ENCODE data around the gene ZNF226.
"Not testable (repeated sequence)": the region's sequence is repeated elsewhere in the genome, so short reads cannot be mapped to it uniquely, and the experiment has no call there.

The ZNF226 gene

DNA sequence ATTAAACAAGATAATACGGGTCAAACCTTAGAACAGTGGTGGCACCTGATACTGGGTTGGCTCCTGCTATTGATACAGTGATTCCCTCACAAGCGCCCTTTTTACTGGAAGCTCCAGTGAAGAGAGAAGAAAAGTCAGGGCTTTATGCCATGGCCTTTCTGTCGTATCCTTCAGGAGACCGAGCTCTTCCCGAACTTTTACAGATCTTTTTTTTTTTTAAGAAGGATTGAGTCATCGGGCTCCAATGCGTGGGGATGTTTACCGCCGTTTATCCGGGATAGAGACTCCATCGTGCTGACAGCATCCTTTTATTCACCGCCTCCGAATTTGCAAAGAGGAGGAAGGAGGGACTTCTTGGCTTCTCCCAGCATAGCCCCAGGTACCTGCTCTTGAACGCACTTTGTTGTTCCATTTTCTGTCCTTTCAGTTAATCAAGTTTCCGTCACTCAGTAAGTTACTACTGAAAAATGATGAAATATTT, 48.0 kb downstream of the ZNF226 start:
- no peak for DNase-seq

DNA sequence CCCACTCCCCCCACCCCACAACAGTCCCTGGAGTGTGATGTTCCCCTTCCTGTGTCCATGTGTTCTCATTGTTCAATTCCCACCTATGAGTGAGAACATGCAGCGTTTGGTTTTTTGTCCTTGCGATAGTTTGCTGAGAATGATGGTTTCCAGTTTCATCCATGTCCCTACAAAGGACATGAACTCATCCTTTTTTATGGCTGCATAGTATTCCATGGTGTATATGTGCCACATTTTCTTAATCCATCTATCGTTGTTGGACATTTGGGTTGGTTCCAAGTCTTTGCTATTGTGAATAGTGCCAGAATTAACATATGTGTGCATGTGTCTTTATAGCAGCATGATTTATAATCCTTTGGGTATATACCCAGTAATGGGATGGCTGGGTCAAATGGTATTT, 55.0 kb downstream of the ZNF226 start:
- DNase-seq: not testable (repeated sequence)

DNA sequence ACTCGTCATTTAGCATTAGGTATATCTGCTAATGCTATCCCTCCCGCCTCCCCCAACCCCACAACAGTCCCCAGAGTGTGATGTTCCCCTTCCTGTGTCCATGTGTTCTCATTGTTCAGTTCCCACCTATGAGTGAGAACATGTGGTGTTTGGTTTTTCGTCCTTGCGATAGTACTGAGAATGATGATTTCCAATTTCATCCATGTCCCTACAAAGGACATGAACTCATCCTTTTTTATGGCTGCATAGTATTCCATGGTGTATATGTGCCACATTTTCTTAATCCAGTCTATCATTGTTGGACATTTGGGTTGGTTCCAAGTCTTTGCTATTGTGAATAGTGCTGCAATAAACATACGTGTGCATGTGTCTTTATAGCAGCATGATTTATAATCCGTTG, 55.9 kb downstream of the ZNF226 start:
- DNase-seq: not testable (repeated sequence)

DNA sequence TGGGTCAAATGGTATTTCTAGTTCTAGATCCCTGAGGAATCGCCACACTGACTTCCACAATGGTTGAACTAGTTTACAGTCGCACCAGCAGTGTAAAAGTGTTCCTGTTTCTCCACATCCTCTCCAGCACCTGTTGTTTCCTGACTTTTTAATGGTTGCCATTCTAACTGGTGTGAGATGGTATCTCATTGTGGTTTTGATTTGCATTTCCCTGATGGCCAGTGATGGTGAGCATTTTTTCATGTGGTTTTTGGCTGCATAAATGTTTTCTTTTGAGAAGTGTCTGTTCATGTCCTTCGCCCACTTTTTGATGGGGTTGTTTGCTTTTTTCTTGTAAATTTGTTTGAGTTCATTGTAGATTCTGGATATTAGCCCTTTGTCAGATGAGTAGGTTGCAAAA, 56.4 kb downstream of the ZNF226 start:
- DNase-seq: not testable (repeated sequence)
